ENCODE data around the gene UBASH3B.

The UBASH3B gene

DNA sequence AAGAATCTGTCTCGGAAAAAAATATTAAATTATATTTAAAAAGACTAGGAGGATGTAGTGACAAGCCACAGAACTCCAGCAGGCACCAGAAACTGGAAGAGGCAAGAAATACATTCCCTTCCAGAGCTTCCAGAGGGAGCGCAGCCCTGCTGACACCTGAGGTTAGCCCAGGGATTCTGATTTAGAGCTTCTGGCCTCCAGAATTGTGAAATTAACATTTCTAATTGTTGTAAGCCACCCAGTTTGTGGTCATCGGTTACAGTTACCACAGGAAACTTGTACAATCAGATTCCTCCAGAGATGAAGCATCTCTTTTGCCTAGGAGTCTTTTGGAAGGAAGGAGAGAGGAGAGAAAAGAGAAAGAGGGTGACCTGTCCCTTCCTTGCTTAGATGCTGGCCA is 6.4 kb upstream of the UBASH3B start:
- DNase-seq: no peak

DNA sequence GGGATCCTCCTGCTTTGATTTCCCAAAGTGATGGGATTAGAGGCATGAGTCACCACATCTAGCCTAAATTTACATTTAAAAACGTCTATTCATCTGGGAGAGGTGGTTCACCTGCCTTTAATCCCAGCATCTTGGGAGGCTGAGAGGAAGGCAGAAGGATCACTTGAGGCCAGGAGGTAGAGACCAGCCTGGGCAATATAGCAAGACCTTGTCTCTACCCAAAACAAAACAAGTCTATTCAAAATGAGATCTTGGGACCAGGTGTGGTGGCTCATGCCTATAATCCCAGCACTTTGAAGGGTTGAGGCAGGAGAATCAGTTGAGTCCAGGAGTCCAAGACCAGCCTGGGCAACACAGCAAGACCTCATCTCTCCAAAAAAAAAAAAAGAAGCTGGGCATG is 4.9 kb upstream of the UBASH3B start:
- no peak for DNase-seq

DNA sequence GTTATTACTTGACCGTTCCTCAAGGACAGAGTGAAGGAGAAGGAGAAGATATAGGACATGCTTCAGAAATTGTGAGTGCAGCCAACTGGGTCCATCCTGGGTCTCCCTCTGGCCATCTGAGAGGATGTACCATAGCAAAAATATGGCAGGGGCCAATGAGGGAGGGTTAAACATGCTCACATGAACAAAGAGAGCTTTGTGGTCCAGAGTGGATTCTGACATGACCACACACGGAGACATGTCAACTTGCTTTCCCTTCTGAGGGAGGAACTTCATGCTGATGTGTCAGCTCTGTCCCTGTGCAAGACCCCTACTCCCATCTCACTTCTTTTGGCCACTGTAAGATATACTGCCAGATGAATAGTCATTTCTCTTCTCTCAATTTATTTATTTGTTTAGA is 3.0 kb upstream of the UBASH3B start:
- DNase-seq: no peak

DNA sequence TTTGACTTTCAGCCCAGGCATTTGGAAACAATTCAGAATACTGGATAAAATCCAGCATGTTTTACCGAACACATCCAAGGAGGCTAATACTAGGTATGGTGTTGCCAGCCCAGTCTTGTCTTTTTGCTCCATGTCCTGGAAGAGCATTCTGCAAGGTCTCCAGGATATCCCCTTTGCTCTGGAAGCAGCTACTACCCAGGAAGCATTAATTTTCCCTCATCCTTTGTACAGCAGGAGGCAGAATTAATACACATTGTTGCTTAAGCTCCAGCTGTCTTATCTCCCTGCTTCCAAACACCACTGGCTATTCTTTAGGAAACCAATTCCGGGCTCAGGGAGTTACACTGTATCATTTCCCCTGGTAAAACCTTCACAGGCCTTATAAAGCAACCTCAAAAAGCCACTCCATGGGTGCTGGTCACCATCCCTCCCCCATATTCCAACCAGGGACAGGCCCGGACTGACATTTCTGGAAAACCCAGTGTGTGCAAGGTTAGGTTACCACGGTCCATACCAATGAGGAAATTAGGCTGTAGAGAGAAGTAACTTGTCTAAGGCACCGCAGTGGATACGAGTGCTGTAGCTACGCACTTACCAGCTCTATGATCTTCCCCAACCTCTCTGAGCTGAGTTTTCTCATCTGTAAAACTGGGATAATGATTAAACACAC is 1.5 kb upstream of the UBASH3B start:
- DNase-seq: no peak

DNA sequence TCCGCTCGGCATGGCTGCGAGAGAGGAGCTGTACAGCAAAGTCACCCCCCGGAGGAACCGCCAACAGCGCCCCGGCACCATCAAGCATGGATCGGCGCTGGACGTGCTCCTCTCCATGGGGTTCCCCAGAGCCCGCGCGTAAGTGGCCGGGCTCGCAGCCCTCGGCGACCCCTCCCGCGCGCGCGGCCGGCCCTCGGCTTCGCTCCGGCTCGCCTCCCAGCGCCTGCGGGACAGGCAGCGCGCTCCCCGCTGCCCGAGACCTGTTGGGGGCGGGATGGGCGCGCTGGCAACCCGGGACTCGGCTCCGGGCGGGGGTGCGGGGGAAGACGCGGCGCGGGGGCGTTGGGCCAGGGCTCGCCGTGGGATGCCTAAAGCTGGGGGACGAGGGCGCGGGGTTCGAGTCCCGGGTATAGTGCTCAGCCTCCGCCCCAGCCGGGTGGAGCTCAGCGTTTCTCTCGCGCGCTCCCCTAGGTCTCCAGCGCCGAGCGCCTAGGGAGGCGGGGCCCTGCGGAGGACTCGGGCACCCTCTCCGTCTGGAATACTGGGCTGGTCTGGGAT is 630 bp downstream of the UBASH3B start:
- DNase-seq: peak; percentile 13 to 40 (median 25)

DNA sequence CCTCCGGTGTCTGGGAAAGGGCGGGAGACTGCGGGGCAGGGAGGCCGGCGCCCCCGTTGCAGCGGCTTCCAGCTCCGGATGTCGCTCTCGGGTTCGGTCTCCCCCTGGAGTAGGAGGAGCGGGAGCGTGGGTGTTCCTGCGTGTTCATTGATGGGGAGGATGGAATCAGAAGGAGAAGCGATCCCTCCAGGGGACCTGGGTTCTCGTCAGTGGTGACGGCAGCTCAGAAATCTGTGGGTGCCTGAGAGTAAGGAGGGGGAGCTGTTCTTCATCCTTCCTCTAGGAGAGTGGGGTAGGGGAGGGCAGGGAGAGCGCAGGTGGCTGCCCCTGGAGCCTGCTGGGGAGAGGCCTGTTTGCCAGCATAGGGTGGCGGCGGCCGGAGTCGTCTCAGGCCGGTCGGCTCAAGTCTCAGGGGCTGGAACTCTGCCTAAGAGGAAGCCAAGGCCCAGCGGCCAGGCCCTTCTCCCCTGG is 1.1 kb downstream of the UBASH3B start:
- DNase-seq: peak in 1 of 4 experiments; percentile 12

DNA sequence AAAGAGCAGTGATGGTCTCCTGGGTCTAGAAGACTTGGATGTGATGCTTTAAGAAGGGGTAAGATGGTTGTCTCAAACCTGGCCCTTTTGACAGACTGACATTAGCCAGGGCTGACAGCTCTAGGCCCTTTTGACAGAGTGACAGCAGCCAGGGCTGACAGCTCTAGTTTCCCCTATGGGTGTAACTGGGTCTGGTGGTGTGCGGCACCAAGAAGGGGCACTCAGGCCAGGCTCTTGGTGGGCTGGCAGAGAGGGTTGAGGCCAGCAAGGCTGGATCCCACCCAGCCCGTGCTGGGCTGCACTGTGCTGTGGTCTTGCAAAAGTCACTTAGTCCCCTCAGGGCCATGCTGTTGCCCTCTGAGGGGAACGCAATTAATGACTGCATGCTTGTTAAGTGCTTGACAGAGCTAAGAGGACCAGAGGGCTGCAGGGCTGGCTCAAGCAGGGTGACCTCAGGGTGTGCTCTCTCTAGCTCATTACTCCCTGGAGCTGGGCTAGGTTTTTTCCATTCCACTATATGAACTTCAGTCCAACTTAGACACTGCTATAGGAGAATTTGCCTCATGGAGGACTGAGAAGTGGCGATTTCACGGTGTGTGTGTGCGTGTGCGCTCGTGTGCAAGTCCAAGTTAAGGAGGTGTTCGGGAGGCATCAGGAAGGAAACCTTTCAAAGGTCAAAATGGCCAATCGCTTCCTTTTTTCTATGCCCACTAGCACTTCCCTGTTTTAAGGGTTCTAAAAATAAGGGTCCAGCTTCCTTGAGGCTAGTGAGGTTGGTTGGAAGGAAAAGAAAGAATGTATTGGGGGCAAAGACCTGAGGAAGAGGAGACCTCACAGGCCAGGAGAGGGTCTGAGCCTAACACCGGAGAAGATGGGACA is 4.4 kb downstream of the UBASH3B start:
- no peak for DNase-seq

DNA sequence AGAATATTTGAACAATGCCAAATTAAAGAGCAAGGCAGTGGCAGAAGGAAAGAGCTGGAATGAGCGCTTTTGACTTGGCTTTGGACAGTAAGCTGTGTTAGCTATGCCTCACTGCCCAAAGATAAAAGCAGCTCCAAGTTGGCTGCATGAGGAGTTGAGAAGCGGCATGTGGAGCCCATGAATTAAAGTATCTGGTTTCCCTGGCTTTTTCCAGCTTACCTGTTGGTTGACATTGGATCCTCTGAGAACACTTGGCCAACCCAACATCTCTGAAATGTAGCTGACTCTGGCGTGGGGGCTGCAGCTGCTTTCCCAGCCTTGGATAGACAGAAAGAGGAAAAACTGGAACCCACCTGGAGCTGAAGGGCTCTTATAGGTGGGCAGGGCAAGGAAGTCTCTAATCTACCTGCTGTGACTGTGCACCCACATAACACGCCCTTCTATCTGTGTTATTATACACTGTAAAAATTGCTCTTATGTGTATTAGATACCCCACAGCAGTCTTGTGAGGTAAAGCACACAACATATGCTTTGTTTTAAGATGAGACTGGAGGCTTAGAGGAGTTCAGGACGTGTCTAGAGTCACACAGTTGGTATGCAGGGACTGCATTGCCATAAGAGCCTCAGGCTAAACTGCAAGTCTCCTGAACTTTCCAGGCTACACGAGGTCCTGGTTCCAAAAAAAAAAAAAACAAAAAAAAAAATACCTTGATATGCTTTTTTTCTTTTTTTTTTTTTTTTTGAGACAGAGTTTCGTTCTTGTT is 5.8 kb downstream of the UBASH3B start:
- no peak for DNase-seq

DNA sequence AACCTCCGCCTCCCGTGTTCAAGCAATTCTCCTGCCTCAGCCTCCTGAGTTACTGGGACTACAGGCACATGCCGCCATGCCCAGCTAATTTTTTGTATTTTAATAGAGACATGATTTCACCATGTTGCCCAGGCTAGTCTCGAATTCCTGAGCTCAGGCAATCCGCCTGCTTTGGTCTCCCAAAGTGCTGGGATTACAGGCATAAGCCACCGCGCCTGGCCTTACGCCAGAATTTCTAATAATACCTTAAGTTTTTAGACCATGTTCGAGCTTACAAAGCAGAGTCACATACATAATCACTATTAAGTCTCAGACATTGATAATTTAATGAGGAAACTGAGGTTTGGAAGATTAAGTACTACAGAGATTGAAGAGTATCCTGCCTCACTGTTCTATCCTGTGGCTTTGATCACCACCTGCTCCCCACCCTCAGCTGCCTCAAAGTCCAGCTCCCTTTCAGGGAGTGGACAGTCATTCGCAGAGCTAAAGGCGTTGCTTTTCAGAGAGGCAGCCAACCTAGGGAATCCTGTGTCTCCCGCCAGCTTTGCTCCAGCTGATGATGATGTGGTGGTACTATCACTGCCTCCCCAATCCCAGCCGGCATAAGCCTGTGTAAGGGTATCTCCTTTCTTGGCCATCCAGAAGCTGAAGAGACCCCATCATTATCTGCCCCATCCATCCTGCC is 7.7 kb downstream of the UBASH3B start:
- no peak for DNase-seq

DNA sequence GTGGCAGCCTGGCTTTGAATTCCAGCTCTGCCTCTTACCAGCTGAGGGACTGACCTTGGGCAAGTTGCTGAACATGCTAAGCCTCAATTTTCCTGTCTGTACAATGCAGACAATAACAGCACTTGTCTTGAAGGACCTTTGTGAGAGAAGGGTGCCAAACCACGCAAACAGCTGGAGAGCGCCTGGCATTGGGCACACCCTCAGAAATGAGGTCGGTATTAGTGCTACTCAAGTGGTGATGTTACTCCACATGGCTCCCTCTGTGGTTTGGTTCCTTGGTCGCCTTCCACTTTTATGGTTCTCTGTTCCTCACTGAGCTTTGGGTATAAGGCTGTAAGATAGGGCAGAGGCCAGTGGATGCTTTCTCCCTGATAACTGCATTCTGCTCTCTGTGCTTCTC is 8.2 kb downstream of the UBASH3B start:
- no peak for DNase-seq

DNA sequence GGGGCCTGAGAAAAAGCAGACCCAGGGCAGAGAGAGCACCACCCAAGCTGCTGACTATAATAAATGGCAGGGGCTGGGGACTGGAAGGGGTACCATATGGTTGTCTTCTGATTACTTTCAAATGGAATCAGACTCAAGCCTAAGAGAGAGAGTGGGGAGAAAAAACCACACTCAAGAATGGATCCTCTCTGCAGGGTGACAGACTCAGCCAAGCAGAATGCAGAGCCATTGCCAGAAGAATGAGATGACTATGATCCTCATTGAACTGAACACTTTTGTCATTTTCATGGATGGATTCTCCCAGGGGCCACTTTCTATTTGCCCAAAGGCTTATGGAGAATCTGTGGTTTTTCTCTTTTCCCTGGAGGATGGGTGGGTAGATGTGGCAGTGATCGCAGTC is 8.7 kb downstream of the UBASH3B start:
- DNase-seq: no peak

DNA sequence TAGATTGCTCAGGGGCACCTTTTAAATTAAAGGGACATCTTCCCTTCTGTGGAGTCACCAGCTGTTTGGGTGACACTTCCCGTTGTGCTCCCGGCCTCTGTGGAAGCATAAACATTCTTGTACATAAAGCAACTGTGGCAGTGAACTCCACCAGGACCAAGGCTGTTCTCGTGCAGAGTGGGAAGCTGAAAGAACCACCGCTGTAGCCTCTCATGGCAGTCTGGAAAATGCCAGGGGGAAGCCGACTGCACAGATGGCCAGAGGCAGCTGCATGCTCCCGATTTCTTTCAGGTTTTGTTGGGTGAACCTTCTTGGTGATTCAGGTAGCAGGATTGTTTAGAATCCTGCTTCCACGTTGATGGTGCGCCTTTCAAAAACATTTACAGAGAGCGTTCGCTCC is 10.3 kb downstream of the UBASH3B start:
- DNase-seq: no peak

DNA sequence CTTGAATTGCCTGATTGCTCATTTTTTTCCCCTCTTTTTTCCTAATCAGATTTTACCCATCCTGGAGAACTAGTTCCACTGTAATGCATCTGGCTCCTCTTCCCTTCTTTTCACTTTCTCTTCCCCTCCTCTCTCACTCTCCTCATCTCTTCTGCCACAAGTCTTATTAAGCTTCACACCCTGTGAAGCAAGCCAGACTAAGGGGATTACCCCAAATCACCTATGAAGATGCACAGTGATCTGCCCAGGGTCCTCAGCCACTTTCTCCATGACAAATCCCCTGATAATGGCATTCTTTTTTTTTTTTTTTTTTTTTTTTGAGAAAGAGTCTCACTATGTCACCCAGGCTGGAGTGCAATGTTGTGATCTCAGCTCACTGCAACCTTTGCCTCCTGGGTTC is 11.2 kb downstream of the UBASH3B start:
- no peak for DNase-seq

DNA sequence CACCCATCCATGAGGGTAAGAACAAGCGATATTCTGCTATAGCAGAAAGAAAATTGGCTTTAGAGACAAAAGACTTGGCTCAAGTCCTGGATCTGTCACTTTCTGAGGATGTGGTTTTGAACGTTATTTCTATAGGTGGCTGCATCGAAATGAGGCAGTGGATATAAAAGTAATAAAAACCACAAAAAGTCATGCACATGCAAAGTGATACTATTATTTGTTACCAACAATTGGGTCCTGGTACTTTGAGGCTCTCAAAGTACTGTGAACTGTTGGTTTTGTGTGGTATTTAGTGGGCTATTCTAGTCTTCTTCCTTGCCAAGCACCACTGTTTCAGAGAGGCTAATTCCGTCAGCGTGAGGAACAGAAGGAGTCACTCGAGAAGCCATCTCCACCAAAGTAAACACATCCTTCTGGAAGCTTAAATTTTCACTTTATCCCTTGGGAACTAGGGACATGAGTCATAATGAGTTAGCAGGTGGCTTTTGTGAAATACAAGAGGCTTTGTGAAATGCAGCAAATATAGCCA is 13.1 kb downstream of the UBASH3B start:
- DNase-seq: no peak

DNA sequence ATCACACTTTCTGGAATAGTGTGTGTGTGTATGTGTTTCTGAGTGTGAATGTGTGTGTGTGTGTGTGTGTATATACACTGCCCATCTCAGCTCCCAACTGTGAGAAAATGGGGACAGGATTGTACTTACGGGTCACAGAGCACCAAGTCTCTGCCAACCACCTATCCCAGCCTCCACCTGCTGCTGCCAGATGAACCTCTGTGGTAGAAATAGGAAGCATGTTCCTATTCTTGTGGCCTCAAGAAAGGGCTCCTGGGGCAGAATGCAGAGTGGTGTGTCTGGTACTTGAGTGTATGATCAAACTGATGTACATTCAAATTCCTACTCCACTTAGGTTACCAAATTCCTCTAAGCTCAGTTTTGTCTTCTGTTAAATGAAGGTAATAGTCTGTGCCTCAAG is 14.6 kb downstream of the UBASH3B start:
- DNase-seq: no peak

DNA sequence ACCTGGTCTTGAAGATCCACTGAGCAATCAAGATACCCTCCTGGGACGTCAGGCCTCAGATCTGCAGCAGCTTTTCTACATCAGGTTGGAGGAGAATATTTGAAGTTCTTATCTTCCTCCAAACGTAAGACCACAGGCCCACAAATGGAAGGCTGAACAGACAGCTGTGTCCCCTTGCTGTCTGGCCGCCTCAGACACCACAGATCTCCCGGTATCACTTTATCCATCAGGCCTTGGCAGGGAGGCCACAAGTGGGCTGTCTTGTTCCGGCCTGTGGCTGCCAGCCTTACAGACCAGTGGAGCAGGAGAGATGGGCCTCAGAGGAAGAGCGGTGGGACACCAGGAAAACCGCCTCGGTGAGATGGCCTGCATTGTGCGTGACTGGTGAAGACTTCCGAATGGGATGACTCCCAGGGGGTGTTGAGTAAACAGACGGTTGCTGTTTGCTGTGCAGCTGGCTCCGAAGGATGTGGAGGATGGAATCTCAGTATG is 15.9 kb downstream of the UBASH3B start:
- DNase-seq: no peak

DNA sequence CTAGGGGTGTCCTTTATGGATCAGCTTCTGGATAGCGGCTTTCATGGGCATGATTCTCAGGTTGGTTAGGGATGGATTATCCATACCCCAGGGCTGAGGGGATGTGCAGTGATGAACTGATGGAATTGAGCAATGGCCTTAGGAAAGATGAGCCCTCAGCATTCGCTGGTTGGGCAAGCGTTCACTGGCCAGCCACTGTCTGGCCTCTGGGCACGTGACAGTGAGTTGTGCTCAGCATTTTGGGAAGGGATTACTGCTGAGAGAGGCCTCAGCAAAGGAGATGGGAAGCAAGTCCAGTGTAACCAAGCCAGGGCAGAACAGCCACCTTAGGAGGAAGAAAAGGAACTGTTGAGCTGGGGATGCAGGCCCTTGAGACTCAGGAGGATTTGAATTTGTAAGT is 17.4 kb downstream of the UBASH3B start:
- DNase-seq: no peak

DNA sequence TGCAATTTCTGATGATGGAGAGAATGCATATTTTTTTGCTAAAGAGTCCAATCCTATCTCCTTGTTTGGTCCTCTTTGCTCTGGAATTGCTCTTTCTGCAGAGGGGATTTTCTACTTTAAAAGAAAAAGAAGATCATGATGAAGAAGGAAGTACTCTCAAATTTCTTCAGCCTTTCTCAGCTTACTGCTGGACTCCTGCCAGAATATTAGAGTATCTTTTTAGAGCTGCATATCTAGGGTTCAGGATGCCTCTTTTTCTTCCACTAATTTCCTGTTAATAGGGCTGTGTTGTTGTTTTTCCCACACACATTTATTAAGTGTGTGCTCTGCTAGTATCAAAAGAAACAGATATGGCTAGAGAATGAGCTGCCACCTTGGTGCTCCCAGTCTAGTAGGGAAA is 18.2 kb downstream of the UBASH3B start:
- no peak for DNase-seq

DNA sequence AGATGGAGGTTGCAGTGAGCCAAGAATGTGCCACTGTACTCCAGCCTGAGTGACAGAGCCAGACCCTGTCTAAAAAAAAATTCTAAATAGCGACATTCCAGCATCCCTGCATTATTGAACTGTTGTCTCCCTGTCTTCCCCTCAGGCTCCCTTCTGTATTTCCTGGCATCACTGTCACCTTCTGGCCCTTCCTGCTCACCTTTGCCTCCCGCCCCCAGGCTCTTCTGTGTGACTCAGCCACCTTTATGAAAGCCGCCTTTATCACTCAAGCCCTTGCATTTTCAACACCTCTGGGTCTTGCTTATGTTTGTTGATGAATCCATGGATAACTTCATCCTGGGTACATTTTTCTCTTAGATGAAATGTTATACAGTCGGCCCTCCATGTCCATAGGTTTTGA is 21.1 kb downstream of the UBASH3B start:
- DNase-seq: no peak

DNA sequence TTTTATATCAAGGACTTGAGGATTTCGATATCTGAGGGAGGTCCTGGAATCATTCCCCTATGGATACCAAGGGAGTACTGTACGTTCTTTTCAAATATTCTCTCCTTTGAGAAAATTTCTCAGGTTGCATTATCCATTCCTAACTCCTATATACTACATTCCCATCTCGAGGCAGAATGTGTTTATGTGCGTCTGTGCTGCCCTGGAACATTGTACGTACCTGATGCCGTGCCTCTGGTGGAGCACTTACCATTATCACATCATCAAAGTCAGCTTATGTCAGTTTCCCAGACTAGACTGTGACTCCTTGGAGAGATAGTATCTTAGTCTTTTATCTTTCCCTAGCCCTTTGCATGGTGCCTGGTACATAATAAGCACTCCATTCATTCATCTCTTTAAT is 21.7 kb downstream of the UBASH3B start:
- DNase-seq: no peak

DNA sequence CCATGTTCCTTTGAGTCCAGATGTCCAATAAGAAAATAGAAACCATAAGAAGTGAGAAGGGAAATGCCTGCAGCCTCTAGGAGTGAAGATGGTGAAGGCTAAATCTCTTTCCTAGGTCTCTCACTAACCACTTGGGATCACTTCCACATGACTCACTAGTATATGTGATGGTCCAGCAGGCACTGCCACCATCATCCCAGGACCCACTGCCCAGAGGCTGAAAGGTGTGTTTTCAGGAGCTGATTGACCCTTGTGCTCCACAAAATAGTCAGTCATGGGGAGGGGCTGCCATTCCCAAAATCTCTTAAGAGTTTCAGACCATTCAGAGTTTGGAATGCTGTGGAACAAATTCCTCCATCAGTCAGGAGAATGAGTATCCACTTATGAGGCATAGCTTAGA is 22.9 kb downstream of the UBASH3B start:
- DNase-seq: no peak

DNA sequence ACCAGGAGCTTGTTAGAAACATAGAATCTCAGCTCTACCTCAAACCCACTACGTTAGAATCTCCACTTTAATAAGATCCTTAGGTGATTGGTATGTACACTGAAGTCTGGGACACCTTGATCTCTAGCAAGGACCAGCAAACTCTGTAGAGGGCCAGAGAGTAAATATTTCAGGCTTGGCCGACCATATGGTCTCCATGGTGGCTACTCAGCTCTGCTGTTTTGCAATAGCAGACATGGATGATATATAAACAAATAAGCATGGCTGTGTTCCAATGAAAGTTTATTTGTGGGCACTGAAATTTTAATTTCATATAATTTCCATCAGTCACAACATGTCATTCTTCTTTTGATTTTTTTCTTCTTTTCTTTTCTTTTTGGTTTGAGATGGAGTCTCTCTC is 23.9 kb downstream of the UBASH3B start:
- no peak for DNase-seq

All from activated CD4-positive, CD25-positive, alpha-beta regulatory T cell (primary cell).